ENCODE measurements around the gene TBC1D1.

DNA sequence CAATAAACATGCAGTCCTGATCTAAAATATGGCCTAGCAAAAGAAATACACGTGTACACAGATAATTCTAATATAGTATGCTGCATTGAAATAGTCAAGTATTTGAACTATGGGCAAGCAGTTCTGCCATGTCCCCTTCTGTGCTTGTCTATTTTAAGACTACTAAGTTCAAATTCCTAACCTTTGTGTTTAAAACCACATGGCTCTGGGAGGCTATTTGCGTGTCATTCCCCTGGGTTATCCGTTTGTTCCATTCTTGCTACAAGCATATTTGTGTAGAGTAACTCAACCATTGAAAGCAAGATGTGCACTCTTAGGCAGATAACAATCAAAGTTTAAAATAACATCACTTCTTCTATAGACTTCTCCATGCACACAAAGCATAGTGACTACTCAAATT is 25.4 kb upstream of the TBC1D1 start:
- TF ChIP-seq, protein P1, sequence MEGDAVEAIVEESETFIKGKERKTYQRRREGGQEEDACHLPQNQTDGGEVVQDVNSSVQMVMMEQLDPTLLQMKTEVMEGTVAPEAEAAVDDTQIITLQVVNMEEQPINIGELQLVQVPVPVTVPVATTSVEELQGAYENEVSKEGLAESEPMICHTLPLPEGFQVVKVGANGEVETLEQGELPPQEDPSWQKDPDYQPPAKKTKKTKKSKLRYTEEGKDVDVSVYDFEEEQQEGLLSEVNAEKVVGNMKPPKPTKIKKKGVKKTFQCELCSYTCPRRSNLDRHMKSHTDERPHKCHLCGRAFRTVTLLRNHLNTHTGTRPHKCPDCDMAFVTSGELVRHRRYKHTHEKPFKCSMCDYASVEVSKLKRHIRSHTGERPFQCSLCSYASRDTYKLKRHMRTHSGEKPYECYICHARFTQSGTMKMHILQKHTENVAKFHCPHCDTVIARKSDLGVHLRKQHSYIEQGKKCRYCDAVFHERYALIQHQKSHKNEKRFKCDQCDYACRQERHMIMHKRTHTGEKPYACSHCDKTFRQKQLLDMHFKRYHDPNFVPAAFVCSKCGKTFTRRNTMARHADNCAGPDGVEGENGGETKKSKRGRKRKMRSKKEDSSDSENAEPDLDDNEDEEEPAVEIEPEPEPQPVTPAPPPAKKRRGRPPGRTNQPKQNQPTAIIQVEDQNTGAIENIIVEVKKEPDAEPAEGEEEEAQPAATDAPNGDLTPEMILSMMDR (conservative IDR thresholded peaks at IDR 0.05; ENCODE audit: low read depth, low read length) = no peak
- TF ChIP-seq EZH2 (IDR thresholded peaks at IDR 0.05; ENCODE audit: low read length, unreplicated experiment) (no peak), EZH2phosphoT487 (IDR thresholded peaks at IDR 0.05; ENCODE audit: borderline replicate concordance, low read length) (no peak)

Measured in PC-3 (cell line).